ENCODE data around the gene SLC6A18. TPM values are rescaled to one million over a fixed set of nuclear protein-coding genes. Genes with fewer than 3 reads are reported as not detected.

Gene SLC6A18
- polyA plus RNA-seq, 1 experiment, result not detected

GRCh38 chr5:1190837-1191239 is 34.3 kb upstream of the SLC6A18 start:
- H3K27me3 ChIP-seq (ENCODE audit: control insufficient read depth, insufficient read depth, low read length), result peaks cover 4% of the 10 kb centered on the region
- ChIA-PET CTCF (no interaction called here), POLR2A (no interaction called here)

GRCh38 chr5:1192971-1193590 is 32.1 kb upstream of the SLC6A18 start:
- ChIA-PET POLR2A (no interaction called here), CTCF (no interaction called here)
- no peak overlapping the region for H3K4me3 ChIP-seq (ENCODE audit: low read depth, low read length)
- no peak overlapping the region for H3K27ac ChIP-seq (ENCODE audit: low read depth, low read length)
- TF ChIP-seq CTCF (IDR thresholded peaks at IDR 0.05; ENCODE audit: low read depth, low read length), result no peak
- H3K9me3 ChIP-seq (ENCODE audit: control insufficient read depth, insufficient read depth, low read length), result peaks cover 3% of the 10 kb centered on the region; the same call in 1 of the 2 replicates
- H3K27me3 ChIP-seq (ENCODE audit: control insufficient read depth, insufficient read depth, low read length), result peaks cover 7% of the 10 kb centered on the region
- DNase-seq (ENCODE audit: low read depth, low spot score), result no peak

More at GRCh38 chr5:1190837-1191239, 34.3 kb upstream of the SLC6A18 start:
- Histone ChIP-seq H3K9me3 (ENCODE audit: control insufficient read depth, insufficient read depth, low read length) (no peaks in the 10 kb centered on the region; the same call in 1 of the 2 replicates), H3K4me3 (ENCODE audit: low read depth, low read length) (no peak overlapping the region), H3K27ac (ENCODE audit: low read depth, low read length) (no peak overlapping the region)
- no peak for DNase-seq (ENCODE audit: low read depth, low spot score)
- no peak for TF ChIP-seq CTCF (IDR thresholded peaks at IDR 0.05; ENCODE audit: low read depth, low read length)

GRCh38 chr5:1193591-1193985 is 31.6 kb upstream of the SLC6A18 start:
- TF ChIP-seq CTCF (IDR thresholded peaks at IDR 0.05; ENCODE audit: low read depth, low read length), result no peak
- ChIA-PET POLR2A (no interaction called here), CTCF (no interaction called here)
- H3K27ac ChIP-seq (ENCODE audit: low read depth, low read length), result no peak overlapping the region
- no peak overlapping the region for H3K4me3 ChIP-seq (ENCODE audit: low read depth, low read length)
- H3K27me3 ChIP-seq (ENCODE audit: control insufficient read depth, insufficient read depth, low read length), result peaks cover 7% of the 10 kb centered on the region
- peaks cover 3% of the 10 kb centered on the region; the same call in 1 of the 2 replicates for H3K9me3 ChIP-seq (ENCODE audit: control insufficient read depth, insufficient read depth, low read length)
- DNase-seq (ENCODE audit: low read depth, low spot score), result no peak

- TF ChIP-seq CTCF (IDR thresholded peaks at IDR 0.05; ENCODE audit: low read depth, low read length), result no peak
- H3K27me3 ChIP-seq (ENCODE audit: control insufficient read depth, insufficient read depth, low read length), result peaks cover 7% of the 10 kb centered on the region
- peaks cover 3% of the 10 kb centered on the region; the same call in 1 of the 2 replicates for H3K9me3 ChIP-seq (ENCODE audit: control insufficient read depth, insufficient read depth, low read length)
- no peak for DNase-seq (ENCODE audit: low read depth, low spot score)
- no peak overlapping the region for H3K27ac ChIP-seq (ENCODE audit: low read depth, low read length)
- no peak overlapping the region for H3K4me3 ChIP-seq (ENCODE audit: low read depth, low read length)
- POLR2A ChIA-PET, result no interaction called here
- CTCF ChIA-PET, result no interaction called here
Observed at GRCh38 chr5:1194378-1194777, 30.8 kb upstream of the SLC6A18 start.

- Histone ChIP-seq H3K9me3 (ENCODE audit: control insufficient read depth, insufficient read depth, low read length) (peaks cover 7% of the 10 kb centered on the region; the same call in 1 of the 2 replicates), H3K27me3 (ENCODE audit: control insufficient read depth, insufficient read depth, low read length) (peaks cover 7% of the 10 kb centered on the region), H3K4me3 (ENCODE audit: low read depth, low read length) (no peak overlapping the region), H3K27ac (ENCODE audit: low read depth, low read length) (no peak overlapping the region)
- no peak for DNase-seq (ENCODE audit: low read depth, low spot score)
- ChIA-PET CTCF (no interaction called here), POLR2A (no interaction called here)
- TF ChIP-seq CTCF (IDR thresholded peaks at IDR 0.05; ENCODE audit: low read depth, low read length), result no peak
Observed at GRCh38 chr5:1195439-1195838, 29.7 kb upstream of the SLC6A18 start.
